HFFc6 (cell line): ENCODE results near the gene SEC14L1. TPM values are rescaled to one million over a fixed set of nuclear protein-coding genes. Genes with fewer than 3 reads are reported as not detected.

Experiments used
- DNase-seq: peaks from one replicate; pipeline ENCODE4 v3.0.0-alpha.2; 2018
- H3K27ac Mint-ChIP-seq: 2 replicates; pipeline ENCODE4 v1.8.0; 2020; ENCODE audit warnings: mild to moderate bottlenecking, mixed read lengths
- H3K27me3 Mint-ChIP-seq: 2 replicates; pipeline ENCODE4 v1.8.0; 2021; ENCODE audit warnings: mild to moderate bottlenecking, moderate library complexity, mixed read lengths; ENCODE audit not compliant: insufficient read depth
- H3K36me3 Mint-ChIP-seq: 2 replicates; pipeline ENCODE4 v1.8.0; 2021; ENCODE audit warnings: low read depth, mixed read lengths
- H3K4me1 Mint-ChIP-seq: 2 replicates; pipeline ENCODE4 v1.8.0; 2020; ENCODE audit warnings: low read depth, mixed read lengths
- H3K4me3 Mint-ChIP-seq: 2 replicates; pipeline ENCODE4 v1.8.0; 2020; ENCODE audit warnings: mild to moderate bottlenecking, moderate library complexity, mixed read lengths
- H3K9me3 Mint-ChIP-seq: 2 replicates; pipeline ENCODE4 v1.8.0; 2020; ENCODE audit warnings: mild to moderate bottlenecking, mixed read lengths
- long read RNA-seq: library from polyadenylated mRNA; unstranded; transcript quantifications from one replicate; pipeline ENCODE4 v2.0.0, GENCODE V29; 2019
- total RNA-seq, 6 experiments: library from RNA; stranded (reverse); fragmentation: NEBNext Ultra II Directional; extraction: Animal tissue kit (Norgen Biotek cat#: 25700); gene quantifications; 2 replicates in 1 of 6; 3 replicates in 5 of 6; pipeline ENCODE4 v1.2.3, GENCODE V29; 2021
- TF ChIP-seq, protein P1 (sequence below): fragments of 200-600 bp; sonication (generic); IDR thresholded peaks from 2 replicates; pipeline ENCODE4 v1.5.0; 2021; ENCODE audit warnings: antibody characterized with exemption, mild to moderate bottlenecking

The SEC14L1 gene
- 10 to 100 TPM; 63.0 to 91.4 (median 75.0) TPM for total RNA-seq
- long read RNA-seq, full-length matches to known transcripts = 13 of 33 reads
- long read RNA-seq, partial matches to known transcripts = 7 of 33 reads
- long read RNA-seq, other reads (novel, unspliced or antisense) = 13 of 33 reads

DNA sequence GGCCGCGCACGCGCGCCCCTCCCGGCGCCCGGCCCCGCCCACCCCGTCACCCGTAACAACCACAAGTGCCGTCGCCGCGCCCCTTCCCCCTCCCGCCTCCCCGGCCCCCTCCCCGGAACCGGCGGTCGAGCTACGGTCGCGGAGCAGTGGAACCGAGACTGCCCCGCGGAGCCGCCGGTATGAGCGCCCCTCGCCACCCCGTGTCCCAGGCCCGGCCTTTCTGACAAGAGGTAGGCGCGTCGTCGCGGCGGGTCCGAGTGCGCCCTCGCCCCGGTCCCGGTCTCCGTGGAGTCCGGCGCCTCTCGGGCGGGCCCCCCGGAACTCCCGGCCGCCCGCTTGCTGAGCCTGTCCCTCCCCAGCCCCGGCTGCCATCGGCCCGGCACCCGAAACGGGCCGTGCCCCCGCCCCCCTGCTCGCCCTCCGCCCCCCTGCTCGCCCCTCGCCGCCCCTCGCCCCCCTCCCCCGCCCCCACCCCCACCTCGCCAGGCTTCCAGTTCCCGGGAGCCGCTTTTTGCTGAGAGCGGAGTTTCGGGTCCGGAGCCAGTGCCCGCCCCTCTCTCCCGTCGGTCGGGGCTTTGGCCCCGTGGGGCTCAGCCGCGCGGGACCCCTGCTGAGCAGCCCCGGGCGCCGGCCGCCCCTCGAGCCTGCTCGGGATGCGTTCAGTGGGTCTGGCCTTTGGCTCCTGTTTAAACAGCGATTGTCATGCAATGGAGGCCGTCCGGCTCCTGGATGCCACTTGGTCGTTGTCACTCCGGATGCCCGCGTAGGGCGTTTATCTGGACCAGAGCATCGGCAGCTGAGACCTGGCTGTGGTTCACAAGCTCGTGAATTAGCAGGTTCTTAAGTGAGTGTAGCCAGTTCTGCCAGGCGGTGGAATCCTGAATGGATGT is at the start of gene SEC14L1:
TSS of gene SEC14L1 (plus strand) at position 92 of the 890 bp plus-strand sequence. CDS start 2,628 bp downstream, outside the sequence.
- peaks cover 67% of the 10 kb centered on the region for H3K4me1 Mint-ChIP-seq
- H3K36me3 Mint-ChIP-seq = peaks cover 47% of the 10 kb centered on the region
- TF ChIP-seq, protein P1, sequence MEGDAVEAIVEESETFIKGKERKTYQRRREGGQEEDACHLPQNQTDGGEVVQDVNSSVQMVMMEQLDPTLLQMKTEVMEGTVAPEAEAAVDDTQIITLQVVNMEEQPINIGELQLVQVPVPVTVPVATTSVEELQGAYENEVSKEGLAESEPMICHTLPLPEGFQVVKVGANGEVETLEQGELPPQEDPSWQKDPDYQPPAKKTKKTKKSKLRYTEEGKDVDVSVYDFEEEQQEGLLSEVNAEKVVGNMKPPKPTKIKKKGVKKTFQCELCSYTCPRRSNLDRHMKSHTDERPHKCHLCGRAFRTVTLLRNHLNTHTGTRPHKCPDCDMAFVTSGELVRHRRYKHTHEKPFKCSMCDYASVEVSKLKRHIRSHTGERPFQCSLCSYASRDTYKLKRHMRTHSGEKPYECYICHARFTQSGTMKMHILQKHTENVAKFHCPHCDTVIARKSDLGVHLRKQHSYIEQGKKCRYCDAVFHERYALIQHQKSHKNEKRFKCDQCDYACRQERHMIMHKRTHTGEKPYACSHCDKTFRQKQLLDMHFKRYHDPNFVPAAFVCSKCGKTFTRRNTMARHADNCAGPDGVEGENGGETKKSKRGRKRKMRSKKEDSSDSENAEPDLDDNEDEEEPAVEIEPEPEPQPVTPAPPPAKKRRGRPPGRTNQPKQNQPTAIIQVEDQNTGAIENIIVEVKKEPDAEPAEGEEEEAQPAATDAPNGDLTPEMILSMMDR = no peak
- H3K4me3 Mint-ChIP-seq = peak within 1 kb of the TSS; percentile 91
- peaks cover 26% of the 10 kb centered on the region for H3K9me3 Mint-ChIP-seq
- H3K27ac Mint-ChIP-seq = peak within 1 kb of the TSS; percentile 94
- peak; percentile 30 for DNase-seq
- no peaks in the 10 kb centered on the region for H3K27me3 Mint-ChIP-seq

DNA sequence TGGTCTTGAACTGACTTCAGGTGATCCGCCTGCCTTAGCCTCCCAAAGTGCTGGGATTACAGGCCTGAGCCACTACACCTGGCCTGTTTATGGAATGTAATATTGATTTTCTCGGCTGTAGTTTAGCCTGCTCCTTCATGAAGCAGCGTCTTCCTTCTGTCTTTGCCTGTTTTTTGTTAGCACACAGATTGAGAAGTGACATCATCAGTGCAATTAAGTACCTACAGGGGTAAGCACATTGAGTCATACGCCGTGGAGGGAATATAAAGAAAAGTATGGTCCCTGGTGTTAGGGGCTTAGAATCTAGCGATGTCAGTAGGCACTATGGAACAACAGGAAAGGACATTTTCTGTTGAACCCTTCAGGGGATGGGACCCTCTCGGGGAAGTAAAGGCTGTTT is 48.7 kb upstream of the SEC14L1 start:
- Mint-ChIP-seq H3K4me1 (peaks cover 40% of the 10 kb centered on the region), H3K9me3 (no peaks in the 10 kb centered on the region), H3K4me3 (no peak overlapping the region), H3K27ac (0 out of 2 replicates have a peak overlapping the region, but pooled peaks have one; percentile 6), H3K36me3 (peaks cover 30% of the 10 kb centered on the region), H3K27me3 (peaks cover 1% of the 10 kb centered on the region; the same call in 1 of the 2 replicates)
- TF ChIP-seq, protein P1 = no peak
- DNase-seq = no peak

DNA sequence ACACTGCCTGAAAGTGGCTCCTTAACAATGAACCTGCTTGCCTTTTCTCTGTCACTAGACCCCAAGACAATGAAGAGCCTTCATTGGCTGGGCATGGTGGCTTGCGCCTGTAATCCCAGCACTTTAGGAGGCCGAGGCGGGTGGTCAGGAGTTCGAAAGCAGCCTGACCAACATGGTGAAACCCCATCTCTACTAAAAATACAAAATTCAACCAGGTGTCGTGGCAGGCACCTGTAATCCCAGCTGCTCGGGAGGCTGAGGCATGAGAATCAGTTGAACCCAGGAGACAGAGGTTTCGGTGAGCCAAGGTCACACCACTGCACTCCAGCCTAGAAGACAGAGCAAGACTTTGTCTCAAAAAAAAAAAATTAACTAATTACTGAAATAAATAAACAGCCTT is 45.3 kb upstream of the SEC14L1 start:
- Mint-ChIP-seq H3K4me3 (no peak overlapping the region), H3K9me3 (no peaks in the 10 kb centered on the region), H3K4me1 (peaks cover 50% of the 10 kb centered on the region), H3K36me3 (peaks cover 32% of the 10 kb centered on the region; the same call in 1 of the 2 replicates), H3K27ac (no peak overlapping the region), H3K27me3 (peaks cover under 1% of the 10 kb centered on the region; the same call in 1 of the 2 replicates)
- TF ChIP-seq, protein P1 = no peak
- DNase-seq = no peak

DNA sequence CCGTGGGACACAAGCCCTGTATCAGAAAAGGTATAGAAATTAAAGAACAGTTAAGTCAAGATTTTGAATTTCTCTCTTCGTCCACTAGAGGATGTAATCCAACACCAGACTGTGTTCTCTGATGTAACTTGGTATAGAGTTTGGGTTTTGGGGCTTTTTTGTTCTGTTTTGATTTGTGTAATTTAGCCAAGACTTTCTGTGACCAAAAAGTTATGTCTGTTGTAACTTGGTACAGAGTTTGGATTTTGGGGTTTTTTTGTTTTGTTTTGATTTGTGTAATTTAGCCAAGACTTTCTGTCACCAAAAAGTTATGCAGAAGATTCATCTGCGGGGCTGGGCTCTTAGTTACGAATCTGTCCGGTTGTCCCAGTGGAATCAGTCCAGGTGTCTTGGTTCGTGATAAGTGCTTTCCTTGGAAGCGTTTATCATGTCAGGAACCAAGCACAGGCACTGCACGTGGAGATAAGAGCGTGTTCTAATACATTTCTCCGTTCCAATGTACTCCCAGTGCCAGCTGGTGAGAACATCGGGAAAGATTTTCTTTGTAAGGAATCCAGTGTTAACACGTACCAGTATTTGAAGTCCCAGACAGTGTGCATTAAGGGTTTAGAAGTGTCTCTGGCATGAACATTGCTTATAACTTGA is 44.1 kb upstream of the SEC14L1 start:
- H3K4me1 Mint-ChIP-seq = peaks cover 46% of the 10 kb centered on the region
- H3K27me3 Mint-ChIP-seq = no peaks in the 10 kb centered on the region; the same call in 1 of the 2 replicates
- H3K36me3 Mint-ChIP-seq = peaks cover 32% of the 10 kb centered on the region; the same call in 1 of the 2 replicates
- TF ChIP-seq, protein P1 = peak; percentile 88
- H3K27ac Mint-ChIP-seq = peak overlapping the region; percentile 76
- H3K4me3 Mint-ChIP-seq = peak overlapping the region; percentile 43; the same call in 1 of the 2 replicates
- H3K9me3 Mint-ChIP-seq = no peaks in the 10 kb centered on the region
- DNase-seq = peak; percentile 52

DNA sequence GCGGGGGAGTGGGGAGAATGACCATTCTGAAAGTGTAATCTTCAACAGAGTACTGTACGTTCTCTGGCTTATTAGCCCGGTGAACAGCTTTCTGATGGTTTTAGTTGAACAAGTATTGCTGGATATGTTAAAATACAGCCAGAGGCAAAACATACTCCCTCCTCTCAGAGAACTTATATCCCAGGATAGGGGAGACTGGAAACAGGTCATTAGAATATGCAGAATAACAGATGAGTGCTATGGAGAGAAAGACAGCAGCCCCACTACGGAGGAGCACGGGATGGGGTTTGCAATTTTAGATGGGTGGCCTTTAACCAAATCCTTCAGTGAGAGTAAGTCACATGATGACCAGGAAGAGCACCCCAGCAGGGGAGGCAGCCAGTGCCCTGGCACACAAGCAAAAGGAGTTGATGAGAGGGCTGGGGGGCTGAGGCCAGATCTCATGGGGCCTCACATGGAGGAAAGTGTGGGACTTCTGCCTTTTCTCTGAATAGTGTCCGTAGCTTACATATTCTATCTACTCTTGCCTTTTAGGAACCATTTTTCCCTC is 43.1 kb upstream of the SEC14L1 start:
- no peaks in the 10 kb centered on the region for H3K9me3 Mint-ChIP-seq
- H3K27me3 Mint-ChIP-seq = no peaks in the 10 kb centered on the region; the same call in 1 of the 2 replicates
- no peak overlapping the region for H3K4me3 Mint-ChIP-seq
- H3K36me3 Mint-ChIP-seq = peaks cover 25% of the 10 kb centered on the region; the same call in 1 of the 2 replicates
- peaks cover 39% of the 10 kb centered on the region for H3K4me1 Mint-ChIP-seq
- no peak for DNase-seq
- H3K27ac Mint-ChIP-seq = no peak overlapping the region
- TF ChIP-seq, protein P1 = no peak
